ENCODE data around the gene PTCD1.
"Not testable (repeated sequence)": the region's sequence is repeated elsewhere in the genome, so short reads cannot be mapped to it uniquely, and the experiment has no call there.

PTCD1 gene

GRCh38 chr7:99422186-99422585 is 16.4 kb downstream of the PTCD1 start:
- TF ChIP-seq EZH2 (IDR thresholded peaks at IDR 0.05) (no peak), FOXP2 (optimal IDR thresholded peaks at IDR 0.05; ENCODE audit: control extremely low read depth, extremely low read length, insufficient read depth) (no peak), POLR2AphosphoS5 (IDR thresholded peaks at IDR 0.05; ENCODE audit: borderline replicate concordance, low read depth, low read length) (no peak)
- H3K4me3 ChIP-seq = no peak overlapping the region
- H3K9me3 ChIP-seq (ENCODE audit: low read depth, low read length) = no peaks in the 10 kb centered on the region
- DNase-seq (ENCODE audit: low read depth, low spot score) = no peak
- H3K36me3 ChIP-seq (ENCODE audit: insufficient read depth, low read length) = peaks cover 56% of the 10 kb centered on the region
- peak overlapping the region; percentile 57 for H3K27ac ChIP-seq
- no peak overlapping the region for H3K9ac ChIP-seq (ENCODE audit: insufficient read length)

- no peak for DNase-seq (ENCODE audit: low read depth, low spot score)
- Histone ChIP-seq H3K9ac (ENCODE audit: insufficient read length) (no peak overlapping the region), H3K27ac (no peak overlapping the region), H3K36me3 (ENCODE audit: insufficient read depth, low read length) (peaks cover 68% of the 10 kb centered on the region), H3K4me3 (no peak overlapping the region), H3K9me3 (ENCODE audit: low read depth, low read length) (no peaks in the 10 kb centered on the region)
- no peak for TF ChIP-seq POLR2AphosphoS5 (IDR thresholded peaks at IDR 0.05; ENCODE audit: borderline replicate concordance, low read depth, low read length)
Measured at GRCh38 chr7:99420986-99421385, 17.6 kb downstream of the PTCD1 start.

DNA sequence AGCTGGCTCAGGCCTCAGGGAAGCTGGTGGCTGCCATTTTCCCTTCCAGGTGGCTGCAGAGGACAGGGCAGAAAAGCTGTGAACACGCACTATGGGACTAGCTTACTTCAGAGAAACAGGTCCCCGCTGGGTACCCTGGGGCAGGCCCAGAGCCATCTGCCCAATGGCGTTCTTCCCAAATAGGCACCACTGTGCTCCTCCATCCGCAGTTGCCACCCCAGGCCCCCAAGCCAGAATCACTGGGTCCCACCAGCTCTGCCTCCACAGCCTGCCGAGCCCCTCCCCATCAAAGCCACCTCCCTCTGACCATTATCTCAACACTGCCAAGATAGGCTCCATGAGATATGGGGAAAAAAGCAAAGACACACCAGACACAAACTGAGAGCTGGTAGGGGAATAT is 18.4 kb downstream of the PTCD1 start:
- peaks cover 69% of the 10 kb centered on the region for H3K36me3 ChIP-seq (ENCODE audit: insufficient read depth, low read length)
- TF ChIP-seq FOXP2 (optimal IDR thresholded peaks at IDR 0.05; ENCODE audit: control extremely low read depth, extremely low read length, insufficient read depth) = no peak
- no peak for TF ChIP-seq EZH2 (IDR thresholded peaks at IDR 0.05)
- no peak for TF ChIP-seq POLR2AphosphoS5 (IDR thresholded peaks at IDR 0.05; ENCODE audit: borderline replicate concordance, low read depth, low read length)

DNA sequence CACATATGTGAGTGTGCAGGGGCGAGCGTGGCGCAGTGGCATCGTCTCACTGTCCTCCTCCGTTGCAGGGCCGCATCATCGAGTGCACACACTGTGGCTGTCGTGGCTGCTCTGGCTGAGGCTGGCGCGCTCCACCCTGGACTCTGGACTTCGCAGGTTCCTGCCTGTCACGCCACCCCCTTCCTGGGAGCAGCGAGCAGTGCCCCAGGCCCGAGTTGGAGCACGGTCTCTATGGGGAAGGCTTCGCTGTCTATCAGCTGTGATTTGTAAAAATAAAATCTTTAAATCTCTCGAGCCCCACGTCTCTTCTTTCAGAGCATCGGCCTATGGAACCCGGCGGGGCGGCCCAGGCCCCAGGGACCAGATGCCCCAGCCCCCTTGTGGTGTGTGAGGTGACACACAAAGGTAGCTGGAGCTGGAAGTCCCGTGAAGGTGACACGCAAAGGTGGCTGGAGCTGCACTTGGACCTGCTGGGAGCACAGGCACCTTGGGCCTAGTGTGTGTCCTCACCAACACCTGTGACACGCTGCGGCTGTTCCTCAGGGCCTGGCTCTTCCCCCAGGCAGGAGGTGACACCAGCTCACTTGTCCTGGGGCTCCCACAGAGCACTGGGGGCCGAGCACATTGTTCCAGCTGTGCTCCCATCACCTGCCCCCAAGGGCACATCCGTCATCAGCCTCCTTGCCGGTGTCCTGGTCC is 19.1 kb downstream of the PTCD1 start:
- H3K36me3 ChIP-seq (ENCODE audit: insufficient read depth, low read length) = peaks cover 70% of the 10 kb centered on the region
- no peak overlapping the region for H3K9ac ChIP-seq (ENCODE audit: insufficient read length)
- no peaks in the 10 kb centered on the region for H3K9me3 ChIP-seq (ENCODE audit: low read depth, low read length)
- TF ChIP-seq FOXP2 (optimal IDR thresholded peaks at IDR 0.05; ENCODE audit: control extremely low read depth, extremely low read length, insufficient read depth) (no peak), EZH2 (IDR thresholded peaks at IDR 0.05) (no peak), POLR2AphosphoS5 (IDR thresholded peaks at IDR 0.05; ENCODE audit: borderline replicate concordance, low read depth, low read length) (no peak)
- H3K4me3 ChIP-seq = no peak overlapping the region
- DNase-seq (ENCODE audit: low read depth, low spot score) = no peak
- no peak overlapping the region for H3K27ac ChIP-seq

More for the DNA sequence above, 18.4 kb downstream of the PTCD1 start:
- no peaks in the 10 kb centered on the region for H3K9me3 ChIP-seq (ENCODE audit: low read depth, low read length)
- H3K9ac ChIP-seq (ENCODE audit: insufficient read length) = no peak overlapping the region
- H3K27ac ChIP-seq = no peak overlapping the region
- no peak overlapping the region for H3K4me3 ChIP-seq
- no peak for DNase-seq (ENCODE audit: low read depth, low spot score)

- no peak for DNase-seq (ENCODE audit: low read depth, low spot score)
- Histone ChIP-seq H3K27ac (no peak overlapping the region), H3K9me3 (ENCODE audit: low read depth, low read length) (no peaks in the 10 kb centered on the region), H3K4me3 (no peak overlapping the region), H3K9ac (ENCODE audit: insufficient read length) (no peak overlapping the region), H3K36me3 (ENCODE audit: insufficient read depth, low read length) (peaks cover 64% of the 10 kb centered on the region)
- no peak for TF ChIP-seq POLR2AphosphoS5 (IDR thresholded peaks at IDR 0.05; ENCODE audit: borderline replicate concordance, low read depth, low read length)
- TF ChIP-seq EZH2 (IDR thresholded peaks at IDR 0.05) = no peak
- no peak for TF ChIP-seq FOXP2 (optimal IDR thresholded peaks at IDR 0.05; ENCODE audit: control extremely low read depth, extremely low read length, insufficient read depth)
Measured at GRCh38 chr7:99418260-99418659, 20.3 kb downstream of the PTCD1 start.

DNA sequence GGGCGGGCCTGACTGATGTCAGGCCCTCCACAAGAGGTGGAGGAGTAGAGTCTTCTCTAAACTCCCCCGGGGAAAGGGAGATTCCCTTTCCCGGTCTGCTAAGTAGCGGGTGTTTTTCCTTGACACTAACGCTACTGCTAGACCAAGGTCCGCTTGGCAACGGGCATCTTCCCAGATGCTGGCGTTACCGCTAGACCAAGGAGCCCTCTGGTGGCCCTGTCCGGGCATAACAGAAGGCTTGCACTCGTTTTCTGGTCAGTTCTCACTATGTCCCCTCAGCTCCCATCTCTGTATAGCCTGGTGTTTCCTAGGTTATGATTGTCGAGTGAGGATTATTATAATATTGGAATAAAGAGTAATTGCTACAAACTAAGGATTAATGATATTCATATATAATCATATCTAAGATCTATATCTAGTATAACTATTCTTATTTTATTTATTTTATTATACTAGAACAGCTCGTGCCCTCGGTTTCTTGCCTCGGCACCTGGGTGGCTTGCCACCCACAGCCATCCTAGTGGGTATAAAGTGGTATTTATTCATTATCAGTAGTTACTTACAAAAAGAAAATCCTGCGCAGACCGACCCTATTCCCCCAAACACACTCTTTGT is 23.0 kb downstream of the PTCD1 start:
- H3K4me3 ChIP-seq; DNase-seq (ENCODE audit: low read depth, low spot score); H3K9ac ChIP-seq (ENCODE audit: insufficient read length); H3K27ac ChIP-seq; H3K9me3 ChIP-seq (ENCODE audit: low read depth, low read length): not testable (repeated sequence)
- H3K36me3 ChIP-seq (ENCODE audit: insufficient read depth, low read length) = peaks cover 84% of the 10 kb centered on the region

GRCh38 chr7:99410635-99411034 is 28.0 kb downstream of the PTCD1 start:
- Histone ChIP-seq H3K4me3 (peak overlapping the region; percentile 96), H3K9me3 (ENCODE audit: low read depth, low read length) (no peaks in the 10 kb centered on the region), H3K27ac (no peak overlapping the region), H3K9ac (ENCODE audit: insufficient read length) (no peak overlapping the region), H3K36me3 (ENCODE audit: insufficient read depth, low read length) (peaks cover 47% of the 10 kb centered on the region)
- DNase-seq (ENCODE audit: low read depth, low spot score) = no peak
- no peak for TF ChIP-seq POLR2AphosphoS5 (IDR thresholded peaks at IDR 0.05; ENCODE audit: borderline replicate concordance, low read depth, low read length)
- TF ChIP-seq FOXP2 (optimal IDR thresholded peaks at IDR 0.05; ENCODE audit: control extremely low read depth, extremely low read length, insufficient read depth) = no peak

GRCh38 chr7:99409806-99410205 is 28.8 kb downstream of the PTCD1 start:
- Histone ChIP-seq H3K36me3 (ENCODE audit: insufficient read depth, low read length) (peaks cover 42% of the 10 kb centered on the region), H3K4me3 (peak overlapping the region; percentile 96), H3K9me3 (ENCODE audit: low read depth, low read length) (no peaks in the 10 kb centered on the region), H3K9ac (ENCODE audit: insufficient read length) (peak overlapping the region; percentile 100), H3K27ac (no peak overlapping the region)
- no peak for DNase-seq (ENCODE audit: low read depth, low spot score)
- TF ChIP-seq EZH2 (IDR thresholded peaks at IDR 0.05) (no peak), FOXP2 (optimal IDR thresholded peaks at IDR 0.05; ENCODE audit: control extremely low read depth, extremely low read length, insufficient read depth) (no peak), POLR2AphosphoS5 (IDR thresholded peaks at IDR 0.05; ENCODE audit: borderline replicate concordance, low read depth, low read length) (no peak)

DNA sequence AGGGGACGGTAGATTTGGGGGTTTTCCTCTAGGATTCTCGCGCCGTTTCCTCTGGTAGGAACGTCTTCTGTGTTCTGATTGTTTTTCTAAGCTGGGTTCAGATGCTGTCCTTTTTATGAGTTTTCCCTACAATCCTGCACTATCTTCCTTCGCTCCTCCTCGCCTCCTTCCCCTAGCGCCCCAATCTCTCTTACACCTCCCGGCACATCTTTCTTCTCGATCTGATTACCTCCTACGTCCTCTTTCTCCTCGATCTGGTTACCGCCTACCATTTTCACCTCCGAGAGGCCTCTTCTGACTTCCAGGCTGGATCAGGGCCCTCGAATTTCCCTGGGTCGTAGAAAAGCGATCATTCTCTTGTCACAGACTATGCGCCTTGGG is 29.4 kb downstream of the PTCD1 start:
- no peaks in the 10 kb centered on the region for H3K9me3 ChIP-seq (ENCODE audit: low read depth, low read length)
- TF ChIP-seq EZH2 (IDR thresholded peaks at IDR 0.05) = no peak
- TF ChIP-seq FOXP2 (optimal IDR thresholded peaks at IDR 0.05; ENCODE audit: control extremely low read depth, extremely low read length, insufficient read depth) = no peak
- no peak for TF ChIP-seq POLR2AphosphoS5 (IDR thresholded peaks at IDR 0.05; ENCODE audit: borderline replicate concordance, low read depth, low read length)
- peak overlapping the region; percentile 99 for H3K27ac ChIP-seq
- H3K36me3 ChIP-seq (ENCODE audit: insufficient read depth, low read length) = peaks cover 44% of the 10 kb centered on the region
- no peak for DNase-seq (ENCODE audit: low read depth, low spot score)
- H3K4me3 ChIP-seq = peak overlapping the region; percentile 96
- H3K9ac ChIP-seq (ENCODE audit: insufficient read length) = peak overlapping the region; percentile 100

Measured in SK-N-MC (cell line).